Fibroblast of the aortic adventitia (primary cell): ENCODE measurements around the gene WNK2. TPM values are rescaled to one million over a fixed set of nuclear protein-coding genes. Genes with fewer than 3 reads are reported as not detected.
"Not testable (repeated sequence)": the region's sequence is repeated elsewhere in the genome, so short reads cannot be mapped to it uniquely, and the experiment has no call there.

Source experiments
- DNase-seq: peaks from one replicate; pipeline ENCODE4 v3.0.0-alpha.2; 2010; ENCODE audit warnings: low read depth
- H3K4me3 ChIP-seq: 2 replicates; pipeline ENCODE4 v1.5.1; 2011; ENCODE audit warnings: low read depth, mild to moderate bottlenecking, control low read depth, low read length, moderate library complexity
- CTCF ChIP-seq: IDR thresholded peaks from 2 replicates; pipeline ENCODE4 v1.5.1; 2011; ENCODE audit warnings: mild to moderate bottlenecking, low read length, control low read depth, inconsistent platforms; ENCODE audit not compliant: insufficient read depth
- total RNA-seq: library from RNA; depleted of rRNA; stranded (reverse); fragments of >200 nt; gene quantifications from 2 replicates; pipeline ENCODE4 v1.2.3, GENCODE V29; 2012; ENCODE audit warnings: low replicate concordance

The WNK2 gene
- total RNA-seq, 1 donor = not detected

DNA sequence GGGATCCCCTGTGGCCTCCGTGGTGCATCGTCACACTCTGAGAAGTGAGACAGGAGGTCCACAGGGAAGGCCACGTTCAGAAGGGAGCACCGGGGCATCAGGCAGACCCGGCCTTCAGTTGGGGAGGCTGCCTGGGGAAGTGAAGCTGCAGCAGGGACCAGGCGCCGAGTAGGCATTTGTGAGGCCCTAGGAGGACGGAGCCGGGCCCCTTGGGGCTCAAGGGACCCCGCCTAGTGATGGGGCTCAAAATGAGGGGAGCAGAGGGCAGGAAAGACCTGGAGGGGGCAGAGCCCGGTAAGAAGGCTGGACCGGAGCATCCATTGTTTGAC, 182.1 kb downstream of the WNK2 start:
- TF ChIP-seq CTCF = no peak
- DNase-seq = no peak
- no peak overlapping the region for H3K4me3 ChIP-seq

GRCh38 chr9:93366486-93366885, 182.5 kb downstream of the WNK2 start:
- DNase-seq, H3K4me3 ChIP-seq: not testable (repeated sequence)

GRCh38 chr9:93368437-93368836, 184.5 kb downstream of the WNK2 start:
- H3K4me3 ChIP-seq = no peak overlapping the region
- no peak for DNase-seq
- no peak for TF ChIP-seq CTCF

DNA sequence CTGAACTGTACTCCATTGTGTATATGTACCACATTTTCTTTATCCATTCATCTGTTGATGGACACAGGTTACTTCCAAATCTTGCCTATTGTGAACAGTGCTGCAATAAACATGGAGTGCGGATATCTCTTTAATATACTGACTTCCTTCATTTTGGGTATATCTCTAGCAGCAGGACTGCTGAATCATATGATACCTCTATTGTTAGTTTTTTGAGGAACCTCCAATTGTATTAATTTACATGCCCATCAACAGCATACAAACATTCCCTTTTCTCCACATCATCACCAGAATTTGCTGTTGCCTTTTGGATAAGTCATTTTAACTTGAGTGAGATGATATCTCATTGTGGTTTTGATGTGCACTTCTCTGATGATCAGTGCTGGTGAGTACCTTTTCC, 185.7 kb downstream of the WNK2 start:
- DNase-seq = no peak
- H3K4me3 ChIP-seq = no peak overlapping the region
- TF ChIP-seq CTCF = no peak

Other genes starting within 250 kb of the WNK2 start
- not detected in 2 replicates for gene FGD3, start 236.6 kb upstream of the WNK2 start, total RNA-seq
- 0.09 TPM in 1 of 2 replicates, not detected in the other for gene SUSD3, start 125.4 kb upstream of the WNK2 start, total RNA-seq
- 12.4 and 38.9 TPM in 2 replicates for gene CARD19, start 87.9 kb upstream of the WNK2 start, total RNA-seq
- 1.9 and 14.6 TPM in 2 replicates for gene NINJ1, start 49.9 kb upstream of the WNK2 start, total RNA-seq